K562 (cell line): ENCODE measurements around the gene PFN3. TPM values are rescaled to one million over a fixed set of nuclear protein-coding genes. Genes with fewer than 3 reads are reported as not detected.

ENCODE experiments used
- ATAC-seq: fragments of 200-7000 bp; cut with Tn5 transposase; 3 replicates; pipeline ENCODE4 v1.9.1; 2020; ENCODE audit warnings: moderate library complexity
- BruUV-seq: library from RNA; stranded (reverse); fragments of 400-500 nt; replicated peaks from 2 replicates; lab custom pipeline; 2021; lab: Mats Ljungman, UMichigan
- CTCF ChIA-PET: fragments of 300-600 bp; formaldehyde crosslinking; extraction: SDS; loops from one replicate; lab custom pipeline; 2021; ENCODE audit warnings: low intra/inter-chr PET ratio; lab: Yijun Ruan, JAX
- POLR2A ChIA-PET: fragments of 300-600, 350-650 bp; sonication (Branson Sonifier 250); formaldehyde crosslinking; extraction: SDS; loops from one replicate; lab custom pipeline; 2021; ENCODE audit warnings: antibody characterized with exemption, inconsistent platforms; lab: Yijun Ruan, JAX
- DNase-seq, 4 experiments: peaks; one replicate each; pipeline versions ENCODE4 v3.0.0 to v3.0.0-alpha.2; 2011 to 2018; ENCODE audit warnings: low spot score in 3 of 4, mixed read lengths in 3 of 4; ENCODE audit errors: extremely low read depth in 1 of 4
- FAIRE-seq: peaks from 2 replicates; lab custom pipeline; 2011; peaks lifted over from hg19 to GRCh38; lab: Jason Lieb, UNC
- H2AFZ ChIP-seq: 2 replicates; pipeline ENCODE4 v1.6.0; 2011; ENCODE audit warnings: low read depth, low read length, control low read depth, inconsistent platforms
- H3K27ac ChIP-seq: fragments of 200-600 bp; 3 replicates; pipeline ENCODE4 v1.8.0; 2011; ENCODE audit warnings: low read depth, mild to moderate bottlenecking, control low read depth, inconsistent platforms, low read length, moderate library complexity, mixed read lengths; ENCODE audit errors: extremely low read depth
- H3K27me3 ChIP-seq, 2 experiments: fragments of 300-600 bp in 1 of 2; 2 replicates in 1 of 2; 3 replicates in 1 of 2; pipeline versions ENCODE4 v1.6.0 to v1.8.0; 2011; ENCODE audit warnings: inconsistent platforms in 2 of 2, low read length in 2 of 2, mild to moderate bottlenecking in 1 of 2, mixed read lengths in 1 of 2, moderate library complexity in 1 of 2; ENCODE audit not compliant: control insufficient read depth in 2 of 2, insufficient read depth in 2 of 2
- H3K36me3 ChIP-seq: fragments of 300-600 bp; 3 replicates; pipeline ENCODE4 v1.8.0; 2011; ENCODE audit warnings: mild to moderate bottlenecking, low read length, inconsistent platforms; ENCODE audit not compliant: control insufficient read depth, insufficient read depth
- H3K4me1 ChIP-seq, 2 experiments: fragments of 200-600 bp in 1 of 2; replicated peaks in 1 of 2; 2 replicates in 1 of 2; 3 replicates in 1 of 2; pipeline versions ENCODE4 v1.5.1 to v1.8.0; 2011; ENCODE audit warnings: inconsistent platforms in 2 of 2, low read length in 2 of 2, mild to moderate bottlenecking in 1 of 2, mixed read lengths in 1 of 2, moderate library complexity in 1 of 2; ENCODE audit not compliant: control insufficient read depth in 2 of 2, insufficient read depth in 2 of 2
- H3K4me2 ChIP-seq: 2 replicates; pipeline ENCODE4 v1.6.1; 2011; ENCODE audit warnings: low read length, control low read depth, inconsistent platforms, mixed read lengths; ENCODE audit not compliant: insufficient read depth
- H3K4me3 ChIP-seq: fragments of 200-600 bp; sonication (generic), shearing (Covaris generic); 2 replicates; pipeline ENCODE4 v1.5.1; 2016; ENCODE audit warnings: control low read depth, inconsistent platforms
- H3K79me2 ChIP-seq: fragments of 200-600 bp; 3 replicates; pipeline ENCODE4 v1.8.0; 2011; ENCODE audit warnings: low read length, inconsistent platforms; ENCODE audit not compliant: control insufficient read depth, insufficient read depth
- H3K9ac ChIP-seq, 2 experiments: 2 replicates each; pipeline versions ENCODE4 v1.6.0 to v1.6.1; 2011; ENCODE audit warnings: low read depth in 2 of 2, low read length in 2 of 2, control low read depth in 1 of 2, inconsistent platforms in 1 of 2, mild to moderate bottlenecking in 1 of 2, mixed read lengths in 1 of 2; ENCODE audit not compliant: insufficient read depth in 1 of 2
- H3K9me1 ChIP-seq: one replicate; pipeline ENCODE4 v1.6.0; 2011; ENCODE audit warnings: inconsistent platforms, mild to moderate bottlenecking, low read length, moderate library complexity; ENCODE audit not compliant: control insufficient read depth, insufficient read depth
- H3K9me3 ChIP-seq: replicated peaks from 2 replicates; pipeline ENCODE4 v1.5.1; 2011; ENCODE audit warnings: low read depth, low read length, inconsistent platforms; ENCODE audit not compliant: control insufficient read depth, insufficient read depth
- H4K20me1 ChIP-seq: replicated peaks from 2 replicates; pipeline ENCODE4 v1.6.1; 2011; ENCODE audit warnings: low read length, inconsistent platforms, mixed read lengths; ENCODE audit not compliant: control insufficient read depth, insufficient read depth
- ARHGAP35 ChIP-seq: fragments of 450-650 bp; IDR thresholded peaks from 2 replicates; pipeline ENCODE4 v1.6.1; 2018; ENCODE audit not compliant: partially characterized antibody
- BHLHE40 ChIP-seq: IDR thresholded peaks from 2 replicates; pipeline ENCODE4 v1.6.1; 2011; ENCODE audit warnings: low read length, improper control_type of control experiment
- CBX3 ChIP-seq, 2 experiments: IDR thresholded peaks; 1 replicate in 1 of 2; 2 replicates in 1 of 2; pipeline ENCODE4 v1.6.1; 2012; ENCODE audit warnings: inconsistent platforms in 2 of 2, low read length in 2 of 2, borderline replicate concordance in 1 of 2, control low read depth in 1 of 2
- CCNT2 ChIP-seq: IDR thresholded peaks from 2 replicates; pipeline ENCODE4 v1.6.1; 2011; ENCODE audit warnings: borderline replicate concordance, low read depth, mild to moderate bottlenecking, moderate library complexity, mixed read lengths, low read length; ENCODE audit not compliant: insufficient read length; ENCODE audit errors: extremely low read depth
- MAFK ChIP-seq: IDR thresholded peaks from 2 replicates; pipeline ENCODE4 v1.6.1; 2011; ENCODE audit warnings: low read length, improper control_type of control experiment
- PPARD ChIP-seq: fragments of 250-450 bp; sonication (Bioruptor Pico); IDR thresholded peaks from 2 replicates; pipeline ENCODE4 v1.8.0; 2022; ENCODE audit warnings: inconsistent platforms, mild to moderate bottlenecking, moderate library complexity
- RAD51 ChIP-seq: fragments of 450-650 bp; IDR thresholded peaks from 2 replicates; pipeline ENCODE4 v1.7.1; 2016; ENCODE audit warnings: low read depth, mild to moderate bottlenecking, borderline replicate concordance
- SIRT6 ChIP-seq: IDR thresholded peaks from one replicate; pipeline ENCODE4 v1.6.1; 2012; ENCODE audit warnings: low read depth, mild to moderate bottlenecking, control low read depth, inconsistent platforms, low read length, moderate library complexity
- SMAD4 ChIP-seq: fragments of 250-450 bp; sonication (Bioruptor Pico); conservative IDR thresholded peaks from 2 replicates; pipeline ENCODE4 v1.8.0; 2021; ENCODE audit warnings: inconsistent platforms, mild to moderate bottlenecking, moderate library complexity
- ZBTB49 ChIP-seq: sonication (generic); formaldehyde crosslinking; IDR thresholded peaks from 2 replicates; pipeline ENCODE4 v1.8.0; 2022; ENCODE audit warnings: missing genetic modification reagents, mild to moderate bottlenecking, borderline replicate concordance
- ZNF133 ChIP-seq: fragments of 250-450 bp; sonication (Bioruptor Pico); IDR thresholded peaks from 2 replicates; pipeline ENCODE4 v1.4.0; 2020; ENCODE audit warnings: mild to moderate bottlenecking
- ZNF551 ChIP-seq: fragments of 250-450 bp; sonication (Bioruptor Pico); IDR thresholded peaks from 2 replicates; pipeline ENCODE4 v1.5.0; 2021; ENCODE audit warnings: mild to moderate bottlenecking, moderate library complexity
- WGBS: fragments of 100-300 bp; shearing (Covaris generic); methylation state at CpG from one replicate; pipeline ENCODE4 v1.1.6; 2016; ENCODE audit warnings: low coverage, mixed read lengths; ENCODE audit not compliant: insufficient coverage; ENCODE audit errors: missing lambda C conversion rate; 5-methylcytosine and 5-hydroxymethylcytosine counted together
- in situ Hi-C: fragments of 300-500 bp; cut with MboI; formaldehyde crosslinking; loops from 4 replicates; pipeline ENCODE4 v1.15.0; 2018; ENCODE audit warnings: inconsistent platforms, mixed read lengths
- intact Hi-C: fragments of 100-400 bp; cut with micrococcal nuclease; formaldehyde crosslinking; loops from 2 replicates; pipeline ENCODE4 v1.14.2; 2022
- polyA plus RNA-seq, 8 experiments: library from polyadenylated mRNA; depleted of rRNA in 4 of 8; stranded (reverse) in 5 of 8; unstranded in 3 of 8; fragments of >200 nt; fragmentation: Nextera tagmentation in 2 of 8; fragmentation: Illumina TruSeq in 1 of 8; extraction: Ambion mirVana in 2 of 8; extraction: Trizol in 1 of 8; gene quantifications; 2 replicates each; pipeline versions ENCODE4 v1.2.1 to v1.2.3, GENCODE V29; 2011 to 2014; ENCODE audit warnings: inconsistent platforms in 1 of 8, missing spikeins in 1 of 8
- total RNA-seq, 7 experiments: library from RNA; depleted of rRNA in 6 of 7; stranded (reverse); fragments of >200 nt in 6 of 7; fragmentation: Illumina TruSeq in 2 of 7; extraction: Trizol in 2 of 7; gene quantifications; 2 replicates each; pipeline versions ENCODE4 v1.2.1 to v1.2.3, GENCODE V29; 2011 to 2021; ENCODE audit warnings: low replicate concordance in 1 of 7
- TF ChIP-seq, protein P1 (sequence below): fragments of 250-450 bp; sonication (Bioruptor Pico); IDR thresholded peaks from 2 replicates; pipeline ENCODE4 v1.5.0; 2021
- TF ChIP-seq, protein P2 (sequence below): fragments of 450-650 bp; IDR thresholded peaks from 2 replicates; pipeline ENCODE4 v1.6.1; 2014; ENCODE audit warnings: low read depth, mild to moderate bottlenecking, moderate library complexity, borderline replicate concordance
- TF ChIP-seq, protein P3 (sequence below), 2 experiments: IDR thresholded peaks; 2 replicates each; pipeline ENCODE4 v1.6.1; 2011; ENCODE audit warnings: borderline replicate concordance in 1 of 2, control low read depth in 1 of 2, low read depth in 1 of 2, low read length in 1 of 2, mild to moderate bottlenecking in 1 of 2, mixed read lengths in 1 of 2, moderate library complexity in 1 of 2; ENCODE audit not compliant: insufficient read depth in 1 of 2, insufficient read length in 1 of 2, poor library complexity in 1 of 2, severe bottlenecking in 1 of 2; ENCODE audit errors: extremely low read depth in 1 of 2

PFN3 gene
- total and polyA plus RNA-seq, 9 of the 15 experiments (the other 6 are each of a cell fraction or from before 2014, with no cell fraction given), result not detected

- H3K9me3 ChIP-seq, result no peaks in the 10 kb centered on the region
- FAIRE-seq (no peak), DNase-seq (peak; percentile 70 to 82 (median 74)), ATAC-seq (peak; percentile 25)
- H3K9me1 ChIP-seq, result no peaks in the 10 kb centered on the region
- peak overlapping the region; percentile 98 for H3K27ac ChIP-seq
- no peak overlapping the region for H2AFZ ChIP-seq
- peaks cover 22% of the 10 kb centered on the region; the same call in 1 of the 2 replicates for H4K20me1 ChIP-seq
- peaks cover 51% of the 10 kb centered on the region; the same call in 2 of the 3 replicates for H3K36me3 ChIP-seq
- in situ Hi-C loops (no loop called here), intact Hi-C loops (loop anchor here (2.0 kb wide), 1 partner anchor 27 kb away; no protein-coding TSS in a partner anchor)
- CTCF ChIA-PET, result no interaction called here
- peak overlapping the region; percentile 91 for H3K4me3 ChIP-seq
- POLR2A ChIA-PET, result interaction anchor here (0.6 to 10.8 kb wide), 19 partner anchors 9 to 670 kb away, joined by 3 to 210 read pairs (median 4); partner anchors contain the start of gene PRR7
- TSS peak; percentile 64 for BruUV-seq
- H3K4me1 ChIP-seq, result peaks cover 30 to 66% of the 10 kb centered on the region in 2 experiments
- 2% methylated on average over 11 of the region's 11 CpGs for WGBS
- H3K4me2 ChIP-seq, result peak overlapping the region; percentile 98
- H3K9ac ChIP-seq, result peak overlapping the region; percentile 96 to 97
- H3K27me3 ChIP-seq, result no peaks in the 10 kb centered on the region
- peaks cover 50% of the 10 kb centered on the region for H3K79me2 ChIP-seq
- TF ChIP-seq, protein P1, sequence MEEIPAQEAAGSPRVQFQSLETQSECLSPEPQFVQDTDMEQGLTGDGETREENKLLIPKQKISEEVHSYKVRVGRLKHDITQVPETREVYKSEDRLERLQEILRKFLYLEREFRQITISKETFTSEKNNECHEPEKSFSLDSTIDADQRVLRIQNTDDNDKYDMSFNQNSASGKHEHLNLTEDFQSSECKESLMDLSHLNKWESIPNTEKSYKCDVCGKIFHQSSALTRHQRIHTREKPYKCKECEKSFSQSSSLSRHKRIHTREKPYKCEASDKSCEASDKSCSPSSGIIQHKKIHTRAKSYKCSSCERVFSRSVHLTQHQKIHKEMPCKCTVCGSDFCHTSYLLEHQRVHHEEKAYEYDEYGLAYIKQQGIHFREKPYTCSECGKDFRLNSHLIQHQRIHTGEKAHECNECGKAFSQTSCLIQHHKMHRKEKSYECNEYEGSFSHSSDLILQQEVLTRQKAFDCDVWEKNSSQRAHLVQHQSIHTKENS, result no peak
- TF ChIP-seq CBX3 (IDR thresholded peaks at IDR 0.05; ENCODE audit: borderline replicate concordance in 1 of 2, low read length in 2 of 2) (no peak), ZNF133 (CRISPR knock-in tag) (no peak), RAD51 (no peak), PPARD (no peak), SIRT6 (no peak), MAFK (no peak), ZBTB49 (no peak), ARHGAP35 (no peak), BHLHE40 (no peak), CCNT2 (no peak), SMAD4 (no peak), ZNF551 (CRISPR knock-in tag) (no peak)
- TF ChIP-seq, protein P2, sequence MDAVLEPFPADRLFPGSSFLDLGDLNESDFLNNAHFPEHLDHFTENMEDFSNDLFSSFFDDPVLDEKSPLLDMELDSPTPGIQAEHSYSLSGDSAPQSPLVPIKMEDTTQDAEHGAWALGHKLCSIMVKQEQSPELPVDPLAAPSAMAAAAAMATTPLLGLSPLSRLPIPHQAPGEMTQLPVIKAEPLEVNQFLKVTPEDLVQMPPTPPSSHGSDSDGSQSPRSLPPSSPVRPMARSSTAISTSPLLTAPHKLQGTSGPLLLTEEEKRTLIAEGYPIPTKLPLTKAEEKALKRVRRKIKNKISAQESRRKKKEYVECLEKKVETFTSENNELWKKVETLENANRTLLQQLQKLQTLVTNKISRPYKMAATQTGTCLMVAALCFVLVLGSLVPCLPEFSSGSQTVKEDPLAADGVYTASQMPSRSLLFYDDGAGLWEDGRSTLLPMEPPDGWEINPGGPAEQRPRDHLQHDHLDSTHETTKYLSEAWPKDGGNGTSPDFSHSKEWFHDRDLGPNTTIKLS, result no peak
- TF ChIP-seq, protein P3, sequence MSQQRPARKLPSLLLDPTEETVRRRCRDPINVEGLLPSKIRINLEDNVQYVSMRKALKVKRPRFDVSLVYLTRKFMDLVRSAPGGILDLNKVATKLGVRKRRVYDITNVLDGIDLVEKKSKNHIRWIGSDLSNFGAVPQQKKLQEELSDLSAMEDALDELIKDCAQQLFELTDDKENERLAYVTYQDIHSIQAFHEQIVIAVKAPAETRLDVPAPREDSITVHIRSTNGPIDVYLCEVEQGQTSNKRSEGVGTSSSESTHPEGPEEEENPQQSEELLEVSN (IDR thresholded peaks at IDR 0.05; ENCODE audit: borderline replicate concordance in 1 of 2, extremely low read depth in 1 of 2, insufficient read depth in 1 of 2, insufficient read length in 1 of 2, low read depth in 1 of 2, low read length in 1 of 2, poor library complexity in 1 of 2, severe bottlenecking in 1 of 2), result peak; percentile 48 to 74
These were observed 26.9 kb upstream of the PFN3 start for GRCh38 chr5:177427211-177427822.
